Gastrocnemius medialis (tissue), 4 donors: ENCODE results near the gene TEX38.

ENCODE experiments used
- CTCF ChIP-seq, 5 experiments: fragments of 450-650 bp in 3 of 5; fragments of 200-600 bp in 2 of 5; sonication (generic) in 2 of 5; IDR thresholded peaks in 4 of 5; conservative IDR thresholded peaks in 1 of 5; 1 replicate in 4 of 5; 2 replicates in 1 of 5; pipeline ENCODE4 v1.5.1; 2016 to 2019; ENCODE audit warnings: antibody characterized with exemption in 5 of 5, mild to moderate bottlenecking in 3 of 5, moderate library complexity in 3 of 5
- POLR2A ChIP-seq, 2 donors: fragments of 450-650 bp; IDR thresholded peaks; one replicate each; pipeline ENCODE4 v1.6.1; 2017; ENCODE audit warnings: antibody characterized with exemption in 2 of 2, mild to moderate bottlenecking in 2 of 2, moderate library complexity in 2 of 2

- TF ChIP-seq CTCF (IDR thresholded peaks at IDR 0.05 in 4 of 5, conservative IDR thresholded peaks at IDR 0.05 in 1 of 5) = peak in 1 of 5 experiments; percentile 12
- TF ChIP-seq POLR2A (IDR thresholded peaks at IDR 0.05) = peak; percentile 24 to 52
Observed at GRCh38 chr1:46667782-46668760, 3.6 kb upstream of the TEX38 start, which contains the start of gene ATPAF1.
